Dendritic cell treated with granulocyte-macrophage colony-stimulating factor and Interleukin-4, amounts not matched to agents 40 ng/mL and 50 ng/mL, for 4 days (primary cell): ENCODE measurements around the gene FGFR1OP2.
"Not testable (repeated sequence)": the region's sequence is repeated elsewhere in the genome, so short reads cannot be mapped to it uniquely, and the experiment has no call there.

Experiments used
- H3K27ac Mint-ChIP-seq: one replicate; pipeline ENCODE4 v1.8.0; 2022; ENCODE audit warnings: mild to moderate bottlenecking, mixed read lengths
- H3K27me3 Mint-ChIP-seq: one replicate; pipeline ENCODE4 v1.8.0; 2022; ENCODE audit warnings: mild to moderate bottlenecking, mixed read lengths
- H3K36me3 Mint-ChIP-seq: one replicate; pipeline ENCODE4 v1.8.0; 2022; ENCODE audit warnings: low read depth, mixed read lengths
- H3K4me1 Mint-ChIP-seq: one replicate; pipeline ENCODE4 v1.8.0; 2022; ENCODE audit warnings: low read depth, mixed read lengths
- H3K4me3 Mint-ChIP-seq: one replicate; pipeline ENCODE4 v1.8.0; 2022; ENCODE audit warnings: mild to moderate bottlenecking, moderate library complexity, mixed read lengths
- H3K9me3 Mint-ChIP-seq: one replicate; pipeline ENCODE4 v1.8.0; 2022; ENCODE audit warnings: mixed read lengths
- intact Hi-C: fragments of 100-400 bp; cut with micrococcal nuclease; formaldehyde crosslinking; loops from one replicate; pipeline ENCODE4 v1.15.0; 2022

Gene FGFR1OP2

GRCh38 chr12:26937863-26938700 lies at the start of gene FGFR1OP2, which contains the start of gene INTS13:
Gene FGFR1OP2, plus strand, starts transcription at chr12:26938470. Its CDS starts 15,689 bp downstream, at chr12:26954159.
Gene INTS13, minus strand, starts transcription at chr12:26937981. Its CDS starts 1,178 bp downstream, at chr12:26936803.
- Mint-ChIP-seq H3K9me3 (no peaks in the 10 kb centered on the region), H3K4me3 (peak within 1 kb of the TSS; percentile 96), H3K27ac (peak within 1 kb of the TSS; percentile 99), H3K36me3 (peaks cover 36% of the 10 kb centered on the region), H3K27me3 (no peaks in the 10 kb centered on the region), H3K4me1 (peaks cover 42% of the 10 kb centered on the region)
- intact Hi-C loops = loop anchor here (1.0 to 10.0 kb wide), 3 partner anchors 15 to 367 kb away; partner anchors contain the start of gene TM7SF3

DNA sequence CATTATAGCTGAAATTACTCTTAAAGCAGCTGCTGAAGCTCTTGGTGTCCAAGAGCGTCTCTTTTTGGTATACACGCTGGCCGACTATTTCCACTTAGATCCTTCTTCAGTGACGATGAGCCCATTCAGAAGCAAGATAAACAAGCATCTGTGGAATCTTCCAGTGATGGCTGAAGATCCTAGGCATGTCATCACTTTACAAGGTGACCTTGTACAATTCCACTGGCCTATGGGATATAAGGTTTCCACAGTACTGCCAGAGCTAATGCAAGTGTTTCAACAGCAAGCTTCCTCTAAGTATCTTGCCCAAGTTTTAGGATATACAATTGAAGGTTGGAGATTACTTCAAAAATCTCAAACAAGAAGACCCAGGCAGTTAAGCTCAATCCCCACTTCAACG lies 47.5 kb upstream of the FGFR1OP2 start:
- H3K4me1 Mint-ChIP-seq = no peaks in the 10 kb centered on the region
- no peaks in the 10 kb centered on the region for H3K27me3 Mint-ChIP-seq
- intact Hi-C loops = no loop called here
- H3K9me3 Mint-ChIP-seq = no peaks in the 10 kb centered on the region
- H3K4me3 Mint-ChIP-seq = no peak overlapping the region
- no peak overlapping the region for H3K27ac Mint-ChIP-seq
- H3K36me3 Mint-ChIP-seq = no peaks in the 10 kb centered on the region

- intact Hi-C loops = no loop called here
- no peak overlapping the region for H3K4me3 Mint-ChIP-seq
- no peaks in the 10 kb centered on the region for H3K36me3 Mint-ChIP-seq
- H3K9me3 Mint-ChIP-seq = no peaks in the 10 kb centered on the region
- no peak overlapping the region for H3K27ac Mint-ChIP-seq
- H3K27me3 Mint-ChIP-seq = no peaks in the 10 kb centered on the region
- H3K4me1 Mint-ChIP-seq = no peaks in the 10 kb centered on the region
Measured at GRCh38 chr12:26891704-26892103, 46.6 kb upstream of the FGFR1OP2 start.

GRCh38 chr12:26895672-26896071 lies 42.6 kb upstream of the FGFR1OP2 start:
- H3K4me1 Mint-ChIP-seq = no peaks in the 10 kb centered on the region
- no peak overlapping the region for H3K27ac Mint-ChIP-seq
- peaks cover 18% of the 10 kb centered on the region for H3K36me3 Mint-ChIP-seq
- intact Hi-C loops = no loop called here
- no peaks in the 10 kb centered on the region for H3K9me3 Mint-ChIP-seq
- no peak overlapping the region for H3K4me3 Mint-ChIP-seq
- H3K27me3 Mint-ChIP-seq = no peaks in the 10 kb centered on the region

DNA sequence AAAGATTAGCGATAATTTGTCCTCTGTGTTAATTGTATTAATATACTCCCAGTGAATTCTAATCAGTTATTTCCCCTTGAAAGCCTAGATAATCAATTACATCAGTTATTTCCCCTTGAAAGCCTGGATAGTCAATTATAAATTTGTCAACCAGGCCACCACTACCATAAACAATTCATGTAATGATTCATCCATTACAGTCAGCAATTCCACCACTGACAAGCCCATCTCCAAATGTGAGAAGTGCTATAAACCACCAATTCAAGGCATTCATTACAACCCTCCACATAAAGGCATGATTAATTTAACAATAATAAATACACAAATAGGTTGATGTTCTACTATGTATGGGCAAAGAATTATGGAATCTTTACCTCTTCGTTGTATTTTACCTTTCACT lies 41.4 kb upstream of the FGFR1OP2 start:
- intact Hi-C loops = no loop called here
- Mint-ChIP-seq H3K27ac (no peak overlapping the region), H3K27me3 (no peaks in the 10 kb centered on the region), H3K9me3 (no peaks in the 10 kb centered on the region), H3K4me3 (no peak overlapping the region), H3K36me3 (peaks cover 30% of the 10 kb centered on the region), H3K4me1 (no peaks in the 10 kb centered on the region)

DNA sequence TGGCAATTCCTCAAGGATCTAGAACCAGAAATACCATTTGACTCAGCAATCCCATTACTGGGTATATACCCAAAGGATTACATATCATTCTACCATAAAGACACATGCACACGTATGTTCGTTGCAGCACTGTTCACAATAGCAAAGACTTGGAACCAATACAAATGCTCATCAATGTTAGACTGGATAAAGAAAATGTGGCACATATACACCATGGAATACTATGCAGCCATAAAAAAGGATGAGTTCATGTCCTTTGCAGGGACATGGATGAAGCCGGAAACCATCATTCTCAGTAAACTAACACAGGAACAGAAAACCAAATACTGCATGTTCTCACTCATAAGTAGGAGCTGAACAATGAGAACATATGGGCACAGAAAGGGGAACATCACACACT lies 34.9 kb upstream of the FGFR1OP2 start:
- H3K4me1 Mint-ChIP-seq, intact Hi-C loops, H3K27me3 Mint-ChIP-seq, H3K4me3 Mint-ChIP-seq, H3K27ac Mint-ChIP-seq, H3K9me3 Mint-ChIP-seq: not testable (repeated sequence)
- peaks cover 84% of the 10 kb centered on the region for H3K36me3 Mint-ChIP-seq

DNA sequence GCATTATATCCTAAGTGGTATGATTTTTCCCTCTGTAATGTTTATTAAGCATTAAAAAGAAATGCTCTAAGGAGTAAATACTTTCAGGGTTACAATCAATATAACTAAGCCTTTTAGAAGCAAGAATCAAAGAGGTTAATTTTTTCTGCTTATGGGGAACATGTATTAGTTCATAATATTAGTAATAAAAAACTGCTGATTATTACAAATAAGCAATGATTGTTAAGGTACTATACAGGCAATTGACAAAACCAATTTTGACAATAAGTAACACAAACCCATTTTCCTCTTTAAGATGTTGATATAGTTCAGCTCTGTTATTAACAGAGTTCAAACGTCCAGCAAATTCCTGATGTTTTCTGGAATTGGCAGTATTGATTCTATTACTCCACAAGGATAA lies 32.2 kb upstream of the FGFR1OP2 start:
- Mint-ChIP-seq H3K27me3 (no peaks in the 10 kb centered on the region), H3K27ac (no peak overlapping the region), H3K4me3 (no peak overlapping the region), H3K9me3 (peaks cover 8% of the 10 kb centered on the region), H3K36me3 (peaks cover 78% of the 10 kb centered on the region), H3K4me1 (no peaks in the 10 kb centered on the region)
- intact Hi-C loops = loop anchor here (2.0 kb wide), 1 partner anchor 15 kb away; no protein-coding TSS in a partner anchor

DNA sequence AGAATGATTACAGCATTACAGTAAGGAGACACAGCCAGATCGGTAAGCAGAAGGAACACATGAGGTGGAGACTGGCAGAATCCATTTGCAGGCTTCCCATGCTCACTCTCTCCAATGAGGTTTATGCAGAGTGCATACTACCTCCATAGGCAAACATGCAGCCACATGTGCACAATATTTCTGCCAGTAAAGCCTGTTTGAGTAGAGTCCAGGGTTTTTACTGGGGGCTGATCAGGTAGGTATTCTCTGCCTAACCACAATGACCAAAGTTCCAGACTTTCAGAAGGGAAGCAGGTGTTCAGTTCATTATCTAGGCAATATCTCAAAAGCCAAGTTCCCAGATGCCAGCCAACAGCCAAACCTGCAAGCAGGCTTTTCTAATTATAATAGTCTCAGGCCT lies 31.6 kb upstream of the FGFR1OP2 start:
- Mint-ChIP-seq H3K4me1 (no peaks in the 10 kb centered on the region), H3K27me3 (no peaks in the 10 kb centered on the region), H3K36me3 (peaks cover 74% of the 10 kb centered on the region), H3K9me3 (peaks cover 8% of the 10 kb centered on the region), H3K27ac (no peak overlapping the region), H3K4me3 (no peak overlapping the region)
- intact Hi-C loops = loop anchor here (2.0 kb wide), 1 partner anchor 14 kb away; no protein-coding TSS in a partner anchor

- Mint-ChIP-seq H3K4me3 (no peak overlapping the region), H3K9me3 (no peaks in the 10 kb centered on the region), H3K36me3 (peaks cover 59% of the 10 kb centered on the region), H3K4me1 (peaks cover under 1% of the 10 kb centered on the region), H3K27ac (no peak overlapping the region), H3K27me3 (no peaks in the 10 kb centered on the region)
- intact Hi-C loops = no loop called here
Measured at GRCh38 chr12:26918321-26919215, 19.7 kb upstream of the FGFR1OP2 start.

DNA sequence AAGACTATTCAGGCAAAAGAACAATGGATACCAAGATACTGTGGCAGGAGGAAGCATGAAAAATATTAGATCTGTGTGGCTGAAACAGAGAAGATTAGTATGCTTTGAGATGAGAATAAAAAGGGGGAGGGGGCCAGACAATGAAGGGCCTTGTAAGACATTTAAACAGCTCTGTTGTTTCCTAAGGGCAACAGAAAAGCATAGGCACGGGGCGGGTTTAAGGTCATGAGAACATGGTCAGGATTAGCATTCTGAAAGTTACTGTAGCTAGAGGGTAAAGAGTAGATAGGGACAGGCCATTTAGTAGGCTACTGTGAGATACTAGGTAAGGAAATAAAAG lies 19.1 kb upstream of the FGFR1OP2 start:
- H3K4me3 Mint-ChIP-seq = no peak overlapping the region
- no peaks in the 10 kb centered on the region for H3K4me1 Mint-ChIP-seq
- peaks cover 64% of the 10 kb centered on the region for H3K36me3 Mint-ChIP-seq
- no peaks in the 10 kb centered on the region for H3K27me3 Mint-ChIP-seq
- no peaks in the 10 kb centered on the region for H3K9me3 Mint-ChIP-seq
- no peak overlapping the region for H3K27ac Mint-ChIP-seq
- intact Hi-C loops = no loop called here

- H3K36me3 Mint-ChIP-seq = peaks cover 72% of the 10 kb centered on the region
- no peaks in the 10 kb centered on the region for H3K9me3 Mint-ChIP-seq
- no peaks in the 10 kb centered on the region for H3K4me1 Mint-ChIP-seq
- intact Hi-C loops = loop anchor here (2.0 kb wide), 1 partner anchor 15 kb away; no protein-coding TSS in a partner anchor
- no peaks in the 10 kb centered on the region for H3K27me3 Mint-ChIP-seq
- no peak overlapping the region for H3K27ac Mint-ChIP-seq
- no peak overlapping the region for H3K4me3 Mint-ChIP-seq
Measured at GRCh38 chr12:26921886-26922285, 16.4 kb upstream of the FGFR1OP2 start.

GRCh38 chr12:26928661-26929060 lies 9.6 kb upstream of the FGFR1OP2 start:
- H3K36me3 Mint-ChIP-seq = peaks cover 83% of the 10 kb centered on the region
- no peaks in the 10 kb centered on the region for H3K9me3 Mint-ChIP-seq
- H3K27ac Mint-ChIP-seq = no peak overlapping the region
- H3K4me1 Mint-ChIP-seq = peaks cover 5% of the 10 kb centered on the region
- H3K4me3 Mint-ChIP-seq = no peak overlapping the region
- no peaks in the 10 kb centered on the region for H3K27me3 Mint-ChIP-seq
- intact Hi-C loops = no loop called here

- intact Hi-C loops = no loop called here
Measured at GRCh38 chr12:26929590-26929989, 8.7 kb upstream of the FGFR1OP2 start.

More at GRCh38 chr12:26929590-26929989, 8.7 kb upstream of the FGFR1OP2 start:
- H3K36me3 Mint-ChIP-seq = peaks cover 78% of the 10 kb centered on the region
- no peaks in the 10 kb centered on the region for H3K9me3 Mint-ChIP-seq
- H3K27ac Mint-ChIP-seq = no peak overlapping the region
- peaks cover 7% of the 10 kb centered on the region for H3K4me1 Mint-ChIP-seq
- no peaks in the 10 kb centered on the region for H3K27me3 Mint-ChIP-seq
- no peak overlapping the region for H3K4me3 Mint-ChIP-seq
